Occipital lobe (tissue), 2 donors: Measurements from ENCODE around the gene PMEPA1. TPM values are rescaled to one million over a fixed set of nuclear protein-coding genes. Genes with fewer than 3 reads are reported as not detected.

ENCODE experiments used
- DNase-seq: peaks from one replicate; lab custom pipeline; 2025; lab: John Stamatoyannopoulos, UW
- total RNA-seq: library from RNA; depleted of rRNA; stranded (reverse); fragments of >200 nt; gene quantifications from one replicate; pipeline ENCODE4 v1.2.3, GENCODE V29; 2014

The PMEPA1 gene
- total RNA-seq, 1 donor from 2014 or later, result 8.3 TPM

GRCh38 chr20:57662456-57663240 is 47.2 kb downstream of the PMEPA1 start:
- no peak for DNase-seq

- no peak for DNase-seq
These were observed 47.9 kb downstream of the PMEPA1 start for GRCh38 chr20:57661746-57662455.

GRCh38 chr20:57660922-57661745 is 48.7 kb downstream of the PMEPA1 start:
- no peak for DNase-seq

- DNase-seq, result no peak
These were observed 49.5 kb downstream of the PMEPA1 start for GRCh38 chr20:57660181-57660921.

GRCh38 chr20:57659517-57660180 is 50.2 kb downstream of the PMEPA1 start:
- DNase-seq, result no peak

GRCh38 chr20:57658833-57659516 is 50.8 kb downstream of the PMEPA1 start:
- no peak for DNase-seq

GRCh38 chr20:57658447-57658832 is 51.4 kb downstream of the PMEPA1 start:
- DNase-seq, result no peak

- DNase-seq, result no peak
These were observed 52.0 kb downstream of the PMEPA1 start for GRCh38 chr20:57657535-57658446.

- DNase-seq, result no peak
These were observed 52.8 kb downstream of the PMEPA1 start for GRCh38 chr20:57656821-57657534.

- DNase-seq, result no peak
These were observed 53.5 kb downstream of the PMEPA1 start for GRCh38 chr20:57656252-57656820.

GRCh38 chr20:57655809-57656155 is 54.0 kb downstream of the PMEPA1 start:
- no peak for DNase-seq

GRCh38 chr20:57654998-57655808 is 54.6 kb downstream of the PMEPA1 start:
- no peak for DNase-seq

- DNase-seq, result no peak
These were observed 55.3 kb downstream of the PMEPA1 start for GRCh38 chr20:57654363-57654997.

- no peak for DNase-seq
These were observed 55.9 kb downstream of the PMEPA1 start for GRCh38 chr20:57653910-57654309.

GRCh38 chr20:57653546-57653900 is 56.3 kb downstream of the PMEPA1 start:
- DNase-seq, result no peak

- no peak for DNase-seq
These were observed 56.9 kb downstream of the PMEPA1 start for GRCh38 chr20:57652606-57653545.
